H1 (cell line): ENCODE results near the gene TMEM82. TPM values are rescaled to one million over a fixed set of nuclear protein-coding genes. Genes with fewer than 3 reads are reported as not detected.

Source experiments
- BRCA1 ChIP-seq: IDR thresholded peaks from 2 replicates; pipeline ENCODE4 v1.6.1; 2012; ENCODE audit warnings: low read depth, low read length, improper control_type of control experiment
- CTBP2 ChIP-seq: IDR thresholded peaks from 2 replicates; pipeline ENCODE4 v1.7.0; 2011; ENCODE audit warnings: borderline replicate concordance, mild to moderate bottlenecking, moderate library complexity, mixed read lengths, low read length; ENCODE audit not compliant: insufficient read depth, insufficient read length
- EGR1 ChIP-seq: IDR thresholded peaks from 2 replicates; pipeline ENCODE4 v1.6.1; 2011; ENCODE audit warnings: low read depth, low read length, borderline replicate concordance
- EZH2 ChIP-seq: fragments of 200-600 bp; sonication (generic); IDR thresholded peaks from 2 replicates; pipeline ENCODE4 v1.7.1; 2012; ENCODE audit warnings: low read depth, mild to moderate bottlenecking, moderate library complexity, low read length, inconsistent platforms; ENCODE audit not compliant: severe bottlenecking
- FOSL1 ChIP-seq: IDR thresholded peaks from 2 replicates; pipeline ENCODE4 v1.6.1; 2011; ENCODE audit warnings: mild to moderate bottlenecking, low read depth, low read length, moderate library complexity; ENCODE audit not compliant: insufficient read depth
- JUND ChIP-seq: IDR thresholded peaks from 2 replicates; pipeline ENCODE4 v1.6.1; 2011; ENCODE audit warnings: mild to moderate bottlenecking, improper control_type of control experiment, low read length
- MAFK ChIP-seq: IDR thresholded peaks from 2 replicates; pipeline ENCODE4 v1.6.1; 2012; ENCODE audit warnings: low read depth, mild to moderate bottlenecking, improper control_type of control experiment, low read length
- SP2 ChIP-seq: IDR thresholded peaks from 2 replicates; pipeline ENCODE4 v1.6.1; 2012; ENCODE audit warnings: mild to moderate bottlenecking, low read length, inconsistent platforms
- SRF ChIP-seq: IDR thresholded peaks from 2 replicates; pipeline ENCODE4 v1.6.1; 2011; ENCODE audit warnings: mild to moderate bottlenecking, low read depth, low read length, moderate library complexity
- TAF7 ChIP-seq: optimal IDR thresholded peaks from 2 replicates; pipeline ENCODE3; 2011; ENCODE audit warnings: low read depth, mild to moderate bottlenecking, inconsistent platforms, low read length, moderate library complexity, borderline replicate concordance
- ZNF274 ChIP-seq: IDR thresholded peaks from 2 replicates; pipeline ENCODE4 v1.7.0; 2012; ENCODE audit warnings: low read length, borderline replicate concordance; ENCODE audit errors: extremely low read depth
- polyA plus RNA-seq, 7 experiments: library from polyadenylated mRNA; depleted of rRNA in 3 of 7; stranded (reverse) in 5 of 7; unstranded in 2 of 7; fragments of >200 nt in 5 of 7; fragments of 200-250 nt in 2 of 7; gene quantifications; 1 replicate in 5 of 7; 2 replicates in 1 of 7; 4 replicates in 1 of 7; pipeline versions ENCODE4 v1.2.1 to v1.2.3, GENCODE V29; 2011 to 2013; ENCODE audit warnings: missing spikeins in 2 of 7, mixed read lengths in 2 of 7
- total RNA-seq: library from RNA; stranded (reverse); fragmentation: NEBNext Ultra II Directional; extraction: Animal tissue kit (Norgen Biotek cat#: 25700); gene quantifications from 2 replicates; pipeline ENCODE4 v1.2.1, GENCODE V29; 2021

Gene TMEM82
- total and polyA plus RNA-seq, 2 of the 8 experiments (the other 6 are each of a cell fraction or from before 2014, with no cell fraction given) = 0.32 to 2.1 TPM

DNA sequence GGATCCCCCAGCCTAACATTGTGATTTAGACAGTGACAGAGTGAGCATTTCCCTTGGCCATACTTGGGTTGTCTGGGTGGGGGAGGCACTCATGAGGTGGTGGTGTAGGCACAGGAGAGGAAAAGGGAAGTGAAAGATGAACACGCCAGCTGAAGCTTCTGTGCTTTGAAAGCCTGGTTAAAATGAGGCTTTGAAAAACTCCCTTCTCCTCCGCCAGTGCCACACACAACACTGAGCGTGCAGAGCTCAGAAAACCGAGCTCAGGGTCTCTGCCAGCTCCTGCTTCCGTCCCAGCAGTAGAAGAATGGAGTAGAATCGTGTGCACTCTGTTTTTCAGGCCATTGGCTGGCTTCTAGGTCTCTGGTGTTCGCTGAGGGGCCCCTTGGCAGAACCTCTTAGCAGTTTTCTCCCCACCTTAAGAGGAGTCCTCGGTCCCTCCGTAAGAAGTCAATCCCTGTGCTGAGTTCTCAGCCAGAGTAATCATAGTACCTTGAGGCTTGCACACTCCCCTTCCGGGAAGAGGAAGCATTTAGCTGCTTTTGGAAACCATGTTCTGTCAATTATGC lies 45.3 kb upstream of the TMEM82 start (continued):
- TF ChIP-seq EGR1 = no peak
- TF ChIP-seq BRCA1 = no peak
- no peak for TF ChIP-seq TAF7
- no peak for TF ChIP-seq SP2
- TF ChIP-seq ZNF274 = no peak
- TF ChIP-seq MAFK = no peak
- TF ChIP-seq CTBP2 = no peak
- TF ChIP-seq EZH2 = no peak
- no peak for TF ChIP-seq FOSL1
- no peak for TF ChIP-seq JUND
- no peak for TF ChIP-seq SRF
